GM23338 (cell line): ENCODE data around the gene OR5L2. TPM values are rescaled to one million over a fixed set of nuclear protein-coding genes. Genes with fewer than 3 reads are reported as not detected.

ENCODE experiments used
- ATAC-seq: fragments of 200-7000 bp; cut with Tn5 transposase; 3 replicates; pipeline ENCODE4 v1.9.1; 2020
- DNase-seq: peaks from one replicate; pipeline ENCODE4 v3.0.0-alpha.2; 2015; ENCODE audit warnings: low spot score
- H2AFZ ChIP-seq: fragments of 200-600 bp; sonication (generic); 2 replicates; pipeline ENCODE4 v1.8.0; 2016; ENCODE audit warnings: antibody characterized with exemption, mild to moderate bottlenecking, moderate library complexity
- H3F3A ChIP-seq: fragments of 200-600 bp; sonication (generic); replicated peaks from 2 replicates; pipeline ENCODE4 v1.8.0; 2017; ENCODE audit warnings: antibody characterized with exemption, mixed run types, low read depth
- H3K27ac ChIP-seq: fragments of 200-600 bp; sonication (generic); 2 replicates; pipeline ENCODE4 v1.6.1; 2016; ENCODE audit warnings: low read depth
- H3K27me3 ChIP-seq: fragments of 200-600 bp; sonication (generic); 2 replicates; pipeline ENCODE4 v1.8.0; 2016; ENCODE audit warnings: mild to moderate bottlenecking, mixed run types, moderate library complexity; ENCODE audit not compliant: insufficient read depth
- H3K36me3 ChIP-seq: fragments of 200-600 bp; sonication (generic); 2 replicates; pipeline ENCODE4 v1.8.0; 2016; ENCODE audit warnings: mild to moderate bottlenecking; ENCODE audit not compliant: insufficient read depth
- H3K4me1 ChIP-seq: fragments of 200-600 bp; sonication (generic); 2 replicates; pipeline ENCODE4 v1.8.0; 2016; ENCODE audit warnings: mild to moderate bottlenecking, moderate library complexity; ENCODE audit not compliant: insufficient read depth
- H3K4me2 ChIP-seq: fragments of 200-600 bp; sonication (generic); 2 replicates; pipeline ENCODE4 v1.7.1; 2017; ENCODE audit warnings: mixed run types
- H3K4me3 ChIP-seq: fragments of 200-600 bp; sonication (generic); 2 replicates; pipeline ENCODE4 v1.6.1; 2016; ENCODE audit warnings: mixed run types
- H3K79me2 ChIP-seq: fragments of 200-600 bp; sonication (generic); replicated peaks from 2 replicates; pipeline ENCODE4 v1.8.0; 2017; ENCODE audit warnings: mild to moderate bottlenecking; ENCODE audit not compliant: insufficient read depth
- H3K9me2 ChIP-seq: fragments of 200-600 bp; sonication (generic); 2 replicates; pipeline ENCODE4 v1.8.0; 2017; ENCODE audit not compliant: insufficient read depth
- H4K20me1 ChIP-seq: fragments of 200-600 bp; sonication (generic); replicated peaks from 2 replicates; pipeline ENCODE4 v1.8.0; 2017; ENCODE audit warnings: mild to moderate bottlenecking; ENCODE audit not compliant: insufficient read depth
- H3K27ac Mint-ChIP-seq: 2 replicates; pipeline ENCODE4 v1.8.0; 2020; ENCODE audit warnings: inconsistent platforms, mild to moderate bottlenecking, moderate library complexity, mixed read lengths
- H3K27me3 Mint-ChIP-seq: 3 replicates; pipeline ENCODE4 v1.8.0; 2022; ENCODE audit warnings: low read depth, mild to moderate bottlenecking, moderate library complexity, mixed read lengths, inconsistent platforms; ENCODE audit not compliant: insufficient read depth, poor library complexity
- H3K36me3 Mint-ChIP-seq: 3 replicates; pipeline ENCODE4 v1.8.0; 2021; ENCODE audit warnings: low read depth, mild to moderate bottlenecking, inconsistent platforms, moderate library complexity, mixed read lengths
- H3K4me1 Mint-ChIP-seq: 3 replicates; pipeline ENCODE4 v1.8.0; 2020; ENCODE audit warnings: mild to moderate bottlenecking, inconsistent platforms, mixed read lengths
- H3K4me3 Mint-ChIP-seq: 3 replicates; pipeline ENCODE4 v1.8.0; 2021; ENCODE audit warnings: moderate library complexity, mild to moderate bottlenecking, inconsistent platforms, mixed read lengths
- H3K9me3 Mint-ChIP-seq: 3 replicates; pipeline ENCODE4 v1.8.0; 2020; ENCODE audit warnings: moderate library complexity, mild to moderate bottlenecking, inconsistent platforms, mixed read lengths
- CREB1 ChIP-seq: fragments of 250-450 bp; sonication (Bioruptor Pico); IDR thresholded peaks from 2 replicates; pipeline ENCODE4 v1.5.0; 2020; ENCODE audit warnings: low read depth, mild to moderate bottlenecking, moderate library complexity
- EZH2 ChIP-seq: fragments of 200-600 bp; sonication (generic); IDR thresholded peaks from one replicate; pipeline ENCODE4 v1.8.0; 2017; ENCODE audit warnings: antibody characterized with exemption, mild to moderate bottlenecking, low read depth; ENCODE audit not compliant: unreplicated experiment
- EZH2phosphoT487 ChIP-seq: fragments of 200-600 bp; sonication (generic); IDR thresholded peaks from one replicate; pipeline ENCODE4 v1.8.1; 2018; ENCODE audit warnings: antibody characterized with exemption; ENCODE audit not compliant: unreplicated experiment
- JUNB ChIP-seq: IDR thresholded peaks from one replicate; pipeline ENCODE4 v1.6.1; 2016; ENCODE audit warnings: antibody characterized with exemption; ENCODE audit not compliant: unreplicated experiment
- NANOG ChIP-seq: IDR thresholded peaks from 2 replicates; pipeline ENCODE4 v1.6.1; 2016; ENCODE audit warnings: antibody characterized with exemption, borderline replicate concordance
- POLR2AphosphoS5 ChIP-seq: IDR thresholded peaks from 2 replicates; pipeline ENCODE4 v1.6.1; 2016; ENCODE audit warnings: antibody characterized with exemption, low read depth
- STAT1 ChIP-seq: IDR thresholded peaks from one replicate; pipeline ENCODE4 v1.6.1; 2016; ENCODE audit warnings: antibody characterized with exemption; ENCODE audit not compliant: unreplicated experiment
- ZNF114 ChIP-seq: fragments of 250-450 bp; sonication (Bioruptor Pico); IDR thresholded peaks from 2 replicates; pipeline ENCODE4 v1.5.0; 2020; ENCODE audit warnings: mild to moderate bottlenecking, moderate library complexity
- ZNF331 ChIP-seq: fragments of 250-450 bp; sonication (Bioruptor Pico); IDR thresholded peaks from 2 replicates; pipeline ENCODE4 v1.5.0; 2020; ENCODE audit warnings: low read depth, mild to moderate bottlenecking, moderate library complexity
- polyA plus RNA-seq: library from polyadenylated mRNA; unstranded; fragments of >200 nt; fragmentation: Nextera tagmentation; extraction: Ambion mirVana; gene quantifications from 2 replicates; pipeline ENCODE4 v1.2.1, GENCODE V29; 2016
- total RNA-seq: library from RNA; depleted of rRNA; stranded (reverse); fragments of >200 nt; shearing (Covaris generic); gene quantifications from 2 replicates; pipeline ENCODE4 v1.2.3, GENCODE V29; 2014
- TF ChIP-seq, protein P1 (sequence below), 2 experiments: fragments of 200-600 bp in 1 of 2; sonication (generic) in 1 of 2; conservative IDR thresholded peaks; 2 replicates each; pipeline versions ENCODE4 v1.5.1 to v1.6.1; 2016 to 2017; ENCODE audit warnings: antibody characterized with exemption in 2 of 2, low read depth in 2 of 2, mild to moderate bottlenecking in 2 of 2, moderate library complexity in 1 of 2
- TF ChIP-seq, protein P2 (sequence below): IDR thresholded peaks from one replicate; pipeline ENCODE4 v1.6.1; 2018; ENCODE audit warnings: antibody characterized with exemption; ENCODE audit not compliant: unreplicated experiment
- TF ChIP-seq, protein P3 (sequence below): IDR thresholded peaks from 2 replicates; pipeline ENCODE4 v1.6.1; 2016; ENCODE audit warnings: antibody characterized with exemption

Gene OR5L2
- total and polyA plus RNA-seq, 2 experiments from 2014 or later = not detected

DNA sequence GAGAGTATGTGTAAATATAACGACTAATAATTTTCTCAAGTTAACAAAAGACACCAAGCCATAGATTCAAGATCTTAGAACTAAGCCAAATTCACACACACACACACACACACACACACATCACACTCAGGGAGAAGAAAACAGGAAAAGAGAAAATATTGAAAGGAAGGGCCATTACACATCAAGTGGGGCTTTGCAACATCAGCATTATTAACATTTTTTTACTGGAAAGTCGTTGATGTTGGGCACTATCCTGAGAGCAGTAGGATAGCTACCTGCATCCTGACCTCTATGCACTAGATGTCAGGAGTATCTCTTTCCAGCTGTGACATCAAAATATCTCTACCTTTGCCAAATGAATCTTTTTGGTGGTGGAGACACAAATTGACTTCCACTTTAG, 20.4 kb downstream of the OR5L2 start:
- Mint-ChIP-seq H3K4me1 (no peaks in the 10 kb centered on the region), H3K4me3 (no peak overlapping the region), H3K27me3 (no peaks in the 10 kb centered on the region), H3K27ac (no peak overlapping the region), H3K9me3 (peaks cover 84% of the 10 kb centered on the region), H3K36me3 (peaks cover 10% of the 10 kb centered on the region; the same call in 1 of the 3 replicates)
- Histone ChIP-seq H3K4me2 (no peak overlapping the region), H3K79me2 (no peaks in the 10 kb centered on the region), H3K4me3 (no peak overlapping the region), H3F3A (no peaks in the 10 kb centered on the region), H3K27ac (no peak overlapping the region), H3K27me3 (no peaks in the 10 kb centered on the region), H4K20me1 (no peaks in the 10 kb centered on the region), H2AFZ (no peak overlapping the region), H3K4me1 (no peaks in the 10 kb centered on the region), H3K9me2 (no peaks in the 10 kb centered on the region), H3K36me3 (no peaks in the 10 kb centered on the region)
- no peak for TF ChIP-seq POLR2AphosphoS5
- TF ChIP-seq, protein P1, sequence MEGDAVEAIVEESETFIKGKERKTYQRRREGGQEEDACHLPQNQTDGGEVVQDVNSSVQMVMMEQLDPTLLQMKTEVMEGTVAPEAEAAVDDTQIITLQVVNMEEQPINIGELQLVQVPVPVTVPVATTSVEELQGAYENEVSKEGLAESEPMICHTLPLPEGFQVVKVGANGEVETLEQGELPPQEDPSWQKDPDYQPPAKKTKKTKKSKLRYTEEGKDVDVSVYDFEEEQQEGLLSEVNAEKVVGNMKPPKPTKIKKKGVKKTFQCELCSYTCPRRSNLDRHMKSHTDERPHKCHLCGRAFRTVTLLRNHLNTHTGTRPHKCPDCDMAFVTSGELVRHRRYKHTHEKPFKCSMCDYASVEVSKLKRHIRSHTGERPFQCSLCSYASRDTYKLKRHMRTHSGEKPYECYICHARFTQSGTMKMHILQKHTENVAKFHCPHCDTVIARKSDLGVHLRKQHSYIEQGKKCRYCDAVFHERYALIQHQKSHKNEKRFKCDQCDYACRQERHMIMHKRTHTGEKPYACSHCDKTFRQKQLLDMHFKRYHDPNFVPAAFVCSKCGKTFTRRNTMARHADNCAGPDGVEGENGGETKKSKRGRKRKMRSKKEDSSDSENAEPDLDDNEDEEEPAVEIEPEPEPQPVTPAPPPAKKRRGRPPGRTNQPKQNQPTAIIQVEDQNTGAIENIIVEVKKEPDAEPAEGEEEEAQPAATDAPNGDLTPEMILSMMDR (conservative IDR thresholded peaks at IDR 0.05; ENCODE audit: low read depth in 2 of 2) = no peak
- no peak for TF ChIP-seq ZNF114 (CRISPR knock-in tag)
- TF ChIP-seq NANOG = no peak
- TF ChIP-seq, protein P2, sequence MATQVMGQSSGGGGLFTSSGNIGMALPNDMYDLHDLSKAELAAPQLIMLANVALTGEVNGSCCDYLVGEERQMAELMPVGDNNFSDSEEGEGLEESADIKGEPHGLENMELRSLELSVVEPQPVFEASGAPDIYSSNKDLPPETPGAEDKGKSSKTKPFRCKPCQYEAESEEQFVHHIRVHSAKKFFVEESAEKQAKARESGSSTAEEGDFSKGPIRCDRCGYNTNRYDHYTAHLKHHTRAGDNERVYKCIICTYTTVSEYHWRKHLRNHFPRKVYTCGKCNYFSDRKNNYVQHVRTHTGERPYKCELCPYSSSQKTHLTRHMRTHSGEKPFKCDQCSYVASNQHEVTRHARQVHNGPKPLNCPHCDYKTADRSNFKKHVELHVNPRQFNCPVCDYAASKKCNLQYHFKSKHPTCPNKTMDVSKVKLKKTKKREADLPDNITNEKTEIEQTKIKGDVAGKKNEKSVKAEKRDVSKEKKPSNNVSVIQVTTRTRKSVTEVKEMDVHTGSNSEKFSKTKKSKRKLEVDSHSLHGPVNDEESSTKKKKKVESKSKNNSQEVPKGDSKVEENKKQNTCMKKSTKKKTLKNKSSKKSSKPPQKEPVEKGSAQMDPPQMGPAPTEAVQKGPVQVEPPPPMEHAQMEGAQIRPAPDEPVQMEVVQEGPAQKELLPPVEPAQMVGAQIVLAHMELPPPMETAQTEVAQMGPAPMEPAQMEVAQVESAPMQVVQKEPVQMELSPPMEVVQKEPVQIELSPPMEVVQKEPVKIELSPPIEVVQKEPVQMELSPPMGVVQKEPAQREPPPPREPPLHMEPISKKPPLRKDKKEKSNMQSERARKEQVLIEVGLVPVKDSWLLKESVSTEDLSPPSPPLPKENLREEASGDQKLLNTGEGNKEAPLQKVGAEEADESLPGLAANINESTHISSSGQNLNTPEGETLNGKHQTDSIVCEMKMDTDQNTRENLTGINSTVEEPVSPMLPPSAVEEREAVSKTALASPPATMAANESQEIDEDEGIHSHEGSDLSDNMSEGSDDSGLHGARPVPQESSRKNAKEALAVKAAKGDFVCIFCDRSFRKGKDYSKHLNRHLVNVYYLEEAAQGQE = no peak
- no peak for TF ChIP-seq ZNF331 (CRISPR knock-in tag)
- no peak for TF ChIP-seq EZH2
- TF ChIP-seq, protein P3, sequence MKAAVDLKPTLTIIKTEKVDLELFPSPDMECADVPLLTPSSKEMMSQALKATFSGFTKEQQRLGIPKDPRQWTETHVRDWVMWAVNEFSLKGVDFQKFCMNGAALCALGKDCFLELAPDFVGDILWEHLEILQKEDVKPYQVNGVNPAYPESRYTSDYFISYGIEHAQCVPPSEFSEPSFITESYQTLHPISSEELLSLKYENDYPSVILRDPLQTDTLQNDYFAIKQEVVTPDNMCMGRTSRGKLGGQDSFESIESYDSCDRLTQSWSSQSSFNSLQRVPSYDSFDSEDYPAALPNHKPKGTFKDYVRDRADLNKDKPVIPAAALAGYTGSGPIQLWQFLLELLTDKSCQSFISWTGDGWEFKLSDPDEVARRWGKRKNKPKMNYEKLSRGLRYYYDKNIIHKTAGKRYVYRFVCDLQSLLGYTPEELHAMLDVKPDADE = no peak
- ATAC-seq (no peak), DNase-seq (no peak)

DNA sequence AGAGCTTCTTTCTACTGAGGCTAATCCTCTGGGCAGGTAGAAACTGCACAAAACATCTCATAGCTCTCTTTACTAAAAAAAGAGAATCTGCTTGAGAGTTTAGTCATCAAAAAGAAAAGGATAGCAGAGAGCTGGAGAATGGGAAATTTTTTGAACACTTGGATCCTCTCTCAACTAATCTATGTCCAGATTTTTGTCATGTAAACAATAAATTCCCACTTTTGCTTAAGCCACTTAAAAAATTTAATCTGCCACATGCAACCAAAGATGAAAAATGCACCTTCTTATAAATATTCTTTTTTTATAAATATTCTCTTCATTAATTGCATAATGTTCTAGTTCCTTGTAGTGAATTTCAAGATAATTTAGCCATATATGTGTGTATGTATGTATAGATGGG, 22.0 kb downstream of the OR5L2 start:
- DNase-seq (no peak), ATAC-seq (no peak)
- peaks cover 14% of the 10 kb centered on the region; the same call in 1 of the 3 replicates for H3K36me3 Mint-ChIP-seq
- no peaks in the 10 kb centered on the region for H3K4me1 ChIP-seq
- no peaks in the 10 kb centered on the region for H3K36me3 ChIP-seq
- H3K79me2 ChIP-seq = no peaks in the 10 kb centered on the region
- peaks cover 88% of the 10 kb centered on the region for H3K9me3 Mint-ChIP-seq
- no peak overlapping the region for H2AFZ ChIP-seq
- no peak overlapping the region for H3K4me3 ChIP-seq
- no peaks in the 10 kb centered on the region for H3K9me2 ChIP-seq
- H4K20me1 ChIP-seq = no peaks in the 10 kb centered on the region
- no peaks in the 10 kb centered on the region for H3F3A ChIP-seq
- no peak overlapping the region for H3K4me2 ChIP-seq
- H3K27me3 ChIP-seq = no peaks in the 10 kb centered on the region
- no peak overlapping the region for H3K27ac ChIP-seq
- no peak overlapping the region for H3K4me3 Mint-ChIP-seq
- H3K4me1 Mint-ChIP-seq = no peaks in the 10 kb centered on the region
- no peaks in the 10 kb centered on the region for H3K27me3 Mint-ChIP-seq
- H3K27ac Mint-ChIP-seq = no peak overlapping the region
- TF ChIP-seq EZH2phosphoT487 (no peak), ZNF331 (CRISPR knock-in tag) (no peak), CREB1 (CRISPR knock-in tag) (no peak), EZH2 (no peak), STAT1 (no peak), JUNB (no peak), ZNF114 (CRISPR knock-in tag) (no peak), NANOG (no peak), POLR2AphosphoS5 (no peak)
- TF ChIP-seq, protein P1 (conservative IDR thresholded peaks at IDR 0.05; ENCODE audit: low read depth in 2 of 2) = no peak
- TF ChIP-seq, protein P3 = no peak
